Measurements from ENCODE around the gene TGFBR2.
"Not testable (repeated sequence)": the region's sequence is repeated elsewhere in the genome, so short reads cannot be mapped to it uniquely, and the experiment has no call there.

TGFBR2 gene

DNA sequence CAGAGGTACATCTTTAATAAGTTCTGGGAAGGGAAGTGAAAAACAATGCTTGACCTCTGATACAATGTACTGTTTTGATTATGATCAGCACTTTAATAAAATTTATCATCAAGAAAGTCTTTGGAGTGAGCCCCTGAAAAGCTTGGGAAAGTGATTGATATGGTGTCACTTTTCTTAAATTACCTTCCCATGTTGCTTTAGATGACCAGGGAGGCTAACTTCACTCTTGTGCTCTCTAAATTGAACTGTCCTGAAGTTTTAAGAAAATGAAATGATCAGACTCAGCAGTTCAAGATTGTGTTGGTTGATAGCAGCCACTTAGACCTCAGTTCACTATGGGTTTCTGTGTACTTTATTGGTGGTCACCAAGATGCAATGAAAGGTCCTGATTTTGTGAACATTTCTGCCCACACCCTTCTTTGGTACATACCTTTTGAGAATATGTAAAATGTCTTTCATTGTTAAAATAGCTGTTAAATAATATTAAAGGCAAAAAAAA is 15.7 kb downstream of the TGFBR2 start:
- Histone ChIP-seq H2AFZ (ENCODE audit: low read length) (no peak overlapping the region), H3F3A (ENCODE audit: low read depth) (no peaks in the 10 kb centered on the region), H3K4me2 (ENCODE audit: low read depth, low read length, poor library complexity, severe bottlenecking) (peak overlapping the region; percentile 47), H3K4me3 (ENCODE audit: low read length, poor library complexity, severe bottlenecking) (peak overlapping the region; percentile 15), H3K9ac (ENCODE audit: low read depth, low read length, poor library complexity, severe bottlenecking) (peak overlapping the region; percentile 4), H3K79me2 (ENCODE audit: insufficient read depth, low read length) (peaks cover 100% of the 10 kb centered on the region), H3K9me2 (replicated peaks; ENCODE audit: low read depth, low read length) (no peaks in the 10 kb centered on the region), H3K27me3 (ENCODE audit: insufficient read depth, low read length, poor library complexity, severe bottlenecking) (no peaks in the 10 kb centered on the region), H3K4me1 (ENCODE audit: insufficient read depth, low read length, poor library complexity, severe bottlenecking) (peaks cover 55% of the 10 kb centered on the region), H4K20me1 (ENCODE audit: insufficient read depth, low read length, poor library complexity, severe bottlenecking) (peaks cover 72% of the 10 kb centered on the region), H3K9me3 (ENCODE audit: insufficient read depth, low read depth, low read length) (no peaks in the 10 kb centered on the region), H3K36me3 (ENCODE audit: insufficient read depth, low read length) (peaks cover 53% of the 10 kb centered on the region)
- TF ChIP-seq, protein P1, sequence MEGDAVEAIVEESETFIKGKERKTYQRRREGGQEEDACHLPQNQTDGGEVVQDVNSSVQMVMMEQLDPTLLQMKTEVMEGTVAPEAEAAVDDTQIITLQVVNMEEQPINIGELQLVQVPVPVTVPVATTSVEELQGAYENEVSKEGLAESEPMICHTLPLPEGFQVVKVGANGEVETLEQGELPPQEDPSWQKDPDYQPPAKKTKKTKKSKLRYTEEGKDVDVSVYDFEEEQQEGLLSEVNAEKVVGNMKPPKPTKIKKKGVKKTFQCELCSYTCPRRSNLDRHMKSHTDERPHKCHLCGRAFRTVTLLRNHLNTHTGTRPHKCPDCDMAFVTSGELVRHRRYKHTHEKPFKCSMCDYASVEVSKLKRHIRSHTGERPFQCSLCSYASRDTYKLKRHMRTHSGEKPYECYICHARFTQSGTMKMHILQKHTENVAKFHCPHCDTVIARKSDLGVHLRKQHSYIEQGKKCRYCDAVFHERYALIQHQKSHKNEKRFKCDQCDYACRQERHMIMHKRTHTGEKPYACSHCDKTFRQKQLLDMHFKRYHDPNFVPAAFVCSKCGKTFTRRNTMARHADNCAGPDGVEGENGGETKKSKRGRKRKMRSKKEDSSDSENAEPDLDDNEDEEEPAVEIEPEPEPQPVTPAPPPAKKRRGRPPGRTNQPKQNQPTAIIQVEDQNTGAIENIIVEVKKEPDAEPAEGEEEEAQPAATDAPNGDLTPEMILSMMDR (conservative IDR thresholded peaks at IDR 0.05; ENCODE audit: low read length): no peak
- TF ChIP-seq EZH2phosphoT487 (IDR thresholded peaks at IDR 0.05; ENCODE audit: borderline replicate concordance): no peak

DNA sequence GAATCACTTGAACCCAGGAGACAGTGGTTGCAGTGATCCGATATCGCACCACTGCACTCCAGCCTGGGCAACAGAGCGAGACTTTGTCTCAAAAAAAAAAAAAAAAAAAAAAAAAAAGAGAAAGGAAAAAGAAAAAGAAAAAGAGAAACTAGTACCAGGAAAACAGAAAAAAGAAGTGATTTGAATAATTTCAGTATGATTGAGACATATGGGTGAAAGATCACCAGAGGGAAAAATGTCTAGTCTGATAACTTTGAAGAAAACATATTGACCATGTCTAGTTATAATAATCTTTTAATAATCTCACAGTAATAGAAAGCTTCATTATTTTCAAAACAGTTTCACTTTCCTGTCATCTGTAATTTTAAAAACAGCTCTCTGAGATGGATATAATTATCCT is 16.4 kb downstream of the TGFBR2 start:
- no peak overlapping the region for H3K9ac ChIP-seq (ENCODE audit: low read depth, low read length, poor library complexity, severe bottlenecking)
- H3K27me3 ChIP-seq (ENCODE audit: insufficient read depth, low read length, poor library complexity, severe bottlenecking): no peaks in the 10 kb centered on the region
- H2AFZ ChIP-seq (ENCODE audit: low read length): no peak overlapping the region
- H3K4me3 ChIP-seq (ENCODE audit: low read length, poor library complexity, severe bottlenecking): no peak overlapping the region
- H3K79me2 ChIP-seq (ENCODE audit: insufficient read depth, low read length): peaks cover 100% of the 10 kb centered on the region
- H4K20me1 ChIP-seq (ENCODE audit: insufficient read depth, low read length, poor library complexity, severe bottlenecking): peaks cover 69% of the 10 kb centered on the region
- H3K9me3 ChIP-seq (ENCODE audit: insufficient read depth, low read depth, low read length): no peaks in the 10 kb centered on the region
- H3K4me2 ChIP-seq (ENCODE audit: low read depth, low read length, poor library complexity, severe bottlenecking): peak overlapping the region; percentile 47
- H3K36me3 ChIP-seq (ENCODE audit: insufficient read depth, low read length): peaks cover 53% of the 10 kb centered on the region
- no peak for TF ChIP-seq EZH2phosphoT487 (IDR thresholded peaks at IDR 0.05; ENCODE audit: borderline replicate concordance)
- TF ChIP-seq, protein P1 (conservative IDR thresholded peaks at IDR 0.05; ENCODE audit: low read length): no peak
- no peaks in the 10 kb centered on the region for H3K9me2 ChIP-seq (replicated peaks; ENCODE audit: low read depth, low read length)
- H3F3A ChIP-seq (ENCODE audit: low read depth): no peaks in the 10 kb centered on the region
- H3K4me1 ChIP-seq (ENCODE audit: insufficient read depth, low read length, poor library complexity, severe bottlenecking): peaks cover 50% of the 10 kb centered on the region

DNA sequence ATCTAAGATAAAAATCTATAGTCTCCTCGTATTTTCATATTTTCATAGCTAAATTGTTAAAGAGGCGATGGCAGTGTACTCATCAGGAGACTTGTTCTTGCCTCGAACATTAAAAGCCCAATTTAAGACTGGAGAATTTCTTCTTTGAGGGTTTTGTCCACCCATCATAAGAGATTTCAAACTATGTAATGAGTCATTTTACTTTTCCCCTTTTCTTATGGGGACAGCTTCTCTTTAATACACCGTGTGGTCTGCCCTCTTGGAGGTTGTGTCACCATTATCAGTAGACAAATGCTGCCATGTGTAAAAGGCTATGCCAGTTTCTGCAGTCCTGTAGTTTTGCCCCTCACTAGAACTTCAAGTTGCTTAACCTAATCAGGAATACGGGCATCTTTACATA is 16.9 kb downstream of the TGFBR2 start:
- H3F3A ChIP-seq (ENCODE audit: low read depth): no peaks in the 10 kb centered on the region
- H3K9ac ChIP-seq (ENCODE audit: low read depth, low read length, poor library complexity, severe bottlenecking): no peak overlapping the region
- peaks cover 69% of the 10 kb centered on the region for H4K20me1 ChIP-seq (ENCODE audit: insufficient read depth, low read length, poor library complexity, severe bottlenecking)
- H3K4me2 ChIP-seq (ENCODE audit: low read depth, low read length, poor library complexity, severe bottlenecking): no peak overlapping the region
- H3K4me3 ChIP-seq (ENCODE audit: low read length, poor library complexity, severe bottlenecking): no peak overlapping the region
- H3K79me2 ChIP-seq (ENCODE audit: insufficient read depth, low read length): peaks cover 100% of the 10 kb centered on the region
- no peak for TF ChIP-seq EZH2phosphoT487 (IDR thresholded peaks at IDR 0.05; ENCODE audit: borderline replicate concordance)
- TF ChIP-seq, protein P1 (conservative IDR thresholded peaks at IDR 0.05; ENCODE audit: low read length): no peak
- no peaks in the 10 kb centered on the region for H3K9me3 ChIP-seq (ENCODE audit: insufficient read depth, low read depth, low read length)
- H3K36me3 ChIP-seq (ENCODE audit: insufficient read depth, low read length): peaks cover 50% of the 10 kb centered on the region
- H3K27me3 ChIP-seq (ENCODE audit: insufficient read depth, low read length, poor library complexity, severe bottlenecking): no peaks in the 10 kb centered on the region
- H3K9me2 ChIP-seq (replicated peaks; ENCODE audit: low read depth, low read length): no peaks in the 10 kb centered on the region
- peaks cover 48% of the 10 kb centered on the region for H3K4me1 ChIP-seq (ENCODE audit: insufficient read depth, low read length, poor library complexity, severe bottlenecking)
- no peak overlapping the region for H2AFZ ChIP-seq (ENCODE audit: low read length)

DNA sequence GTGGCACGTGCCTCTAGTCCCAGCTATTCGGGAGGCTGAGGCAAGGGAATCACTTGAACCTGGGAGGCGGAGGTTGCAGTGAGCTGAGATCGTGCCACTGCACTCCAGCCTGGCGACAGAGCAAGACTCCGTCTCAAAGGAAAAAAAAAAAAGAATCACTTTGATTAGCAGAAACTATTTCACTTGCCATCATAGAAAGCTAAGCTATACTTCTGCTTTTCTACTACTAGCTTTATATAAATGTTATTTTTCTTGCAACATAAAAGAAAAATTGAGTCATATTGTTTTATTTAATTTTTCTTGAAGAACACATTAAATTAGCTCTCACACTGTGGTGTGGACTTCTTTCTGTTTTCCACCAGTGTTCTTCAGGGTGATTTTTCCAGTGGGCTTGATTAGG is 18.1 kb downstream of the TGFBR2 start:
- H3K9ac ChIP-seq (ENCODE audit: low read depth, low read length, poor library complexity, severe bottlenecking); H3K9me2 ChIP-seq (replicated peaks; ENCODE audit: low read depth, low read length); H3K9me3 ChIP-seq (ENCODE audit: insufficient read depth, low read depth, low read length); H3F3A ChIP-seq (ENCODE audit: low read depth); H2AFZ ChIP-seq (ENCODE audit: low read length); H3K27me3 ChIP-seq (ENCODE audit: insufficient read depth, low read length, poor library complexity, severe bottlenecking); H3K4me2 ChIP-seq (ENCODE audit: low read depth, low read length, poor library complexity, severe bottlenecking); H3K4me3 ChIP-seq (ENCODE audit: low read length, poor library complexity, severe bottlenecking): not testable (repeated sequence)
- H3K4me1 ChIP-seq (ENCODE audit: insufficient read depth, low read length, poor library complexity, severe bottlenecking): peaks cover 48% of the 10 kb centered on the region
- peaks cover 100% of the 10 kb centered on the region for H3K79me2 ChIP-seq (ENCODE audit: insufficient read depth, low read length)
- H3K36me3 ChIP-seq (ENCODE audit: insufficient read depth, low read length): peaks cover 51% of the 10 kb centered on the region
- H4K20me1 ChIP-seq (ENCODE audit: insufficient read depth, low read length, poor library complexity, severe bottlenecking): peaks cover 68% of the 10 kb centered on the region
